H9 (cell line): ENCODE results near the gene ATRIP. TPM values are rescaled to one million over a fixed set of nuclear protein-coding genes. Genes with fewer than 3 reads are reported as not detected.

ENCODE experiments used
- DNase-seq: peaks from one replicate; pipeline ENCODE4 v3.0.0-alpha.2; 2017
- H2AFZ ChIP-seq: one replicate; pipeline ENCODE4 v1.6.1; 2013; ENCODE audit warnings: mild to moderate bottlenecking, low read length, control low read depth, moderate library complexity
- H2AK5ac ChIP-seq: 2 replicates; pipeline ENCODE4 v1.6.1; 2013; ENCODE audit warnings: low read length, control low read depth, mixed read lengths; ENCODE audit not compliant: insufficient read length
- H2BK120ac ChIP-seq: one replicate; pipeline ENCODE4 v1.6.1; 2013; ENCODE audit warnings: low read depth, mild to moderate bottlenecking, low read length, control low read depth, inconsistent platforms; ENCODE audit not compliant: poor library complexity, severe bottlenecking
- H2BK12ac ChIP-seq: 2 replicates; pipeline ENCODE4 v1.6.1; 2013; ENCODE audit warnings: low read length, control low read depth, mixed read lengths, low read depth; ENCODE audit not compliant: insufficient read length
- H2BK15ac ChIP-seq: 2 replicates; pipeline ENCODE4 v1.6.1; 2013; ENCODE audit warnings: low read depth, low read length, control low read depth
- H2BK20ac ChIP-seq: one replicate; pipeline ENCODE4 v1.6.1; 2013; ENCODE audit warnings: low read depth, mild to moderate bottlenecking, low read length, control low read depth, inconsistent platforms; ENCODE audit not compliant: poor library complexity, severe bottlenecking
- H2BK5ac ChIP-seq: 2 replicates; pipeline ENCODE4 v1.6.1; 2013; ENCODE audit warnings: low read length, control low read depth, mixed read lengths; ENCODE audit not compliant: insufficient read length
- H3K14ac ChIP-seq: 2 replicates; pipeline ENCODE4 v1.6.1; 2013; ENCODE audit warnings: low read length, control low read depth; ENCODE audit not compliant: insufficient read depth
- H3K18ac ChIP-seq: 2 replicates; pipeline ENCODE4 v1.6.1; 2013; ENCODE audit warnings: low read depth, mild to moderate bottlenecking, mixed read lengths, low read length, control low read depth; ENCODE audit not compliant: insufficient read length
- H3K23ac ChIP-seq: 2 replicates; pipeline ENCODE4 v1.6.1; 2013; ENCODE audit warnings: low read length, control low read depth, mixed read lengths, low read depth; ENCODE audit not compliant: insufficient read length
- H3K23me2 ChIP-seq: 2 replicates; pipeline ENCODE4 v1.6.1; 2013; ENCODE audit warnings: low read depth, mild to moderate bottlenecking, mixed read lengths, low read length, control low read depth; ENCODE audit not compliant: insufficient read length, poor library complexity, severe bottlenecking
- H3K27ac ChIP-seq: 2 replicates; pipeline ENCODE4 v1.5.1; 2013; ENCODE audit warnings: low read length, control low read depth, mixed read lengths, low read depth; ENCODE audit not compliant: insufficient read length
- H3K27me3 ChIP-seq: 2 replicates; pipeline ENCODE4 v1.6.1; 2013; ENCODE audit warnings: low read length, control low read depth, inconsistent platforms; ENCODE audit not compliant: insufficient read depth
- H3K4ac ChIP-seq: 2 replicates; pipeline ENCODE4 v1.6.1; 2013; ENCODE audit warnings: low read depth, mild to moderate bottlenecking, control low read depth, inconsistent platforms, low read length, moderate library complexity
- H3K4me1 ChIP-seq: 2 replicates; pipeline ENCODE4 v1.6.1; 2013; ENCODE audit warnings: low read length, control low read depth, inconsistent platforms; ENCODE audit not compliant: insufficient read depth
- H3K4me2 ChIP-seq: 2 replicates; pipeline ENCODE4 v1.6.1; 2013; ENCODE audit warnings: low read length, control low read depth, mixed read lengths; ENCODE audit not compliant: insufficient read length, insufficient read depth
- H3K56ac ChIP-seq: 2 replicates; pipeline ENCODE4 v1.6.1; 2013; ENCODE audit warnings: low read depth, mild to moderate bottlenecking, mixed read lengths, low read length, control low read depth; ENCODE audit not compliant: insufficient read length
- H3K79me1 ChIP-seq: 2 replicates; pipeline ENCODE4 v1.6.1; 2013; ENCODE audit warnings: low read depth, mild to moderate bottlenecking, moderate library complexity, low read length, control low read depth, inconsistent platforms; ENCODE audit not compliant: insufficient read depth, poor library complexity, severe bottlenecking
- H3K79me2 ChIP-seq: 2 replicates; pipeline ENCODE4 v1.6.1; 2013; ENCODE audit warnings: low read length, control low read depth, inconsistent platforms; ENCODE audit not compliant: insufficient read depth
- H3K9ac ChIP-seq: 2 replicates; pipeline ENCODE4 v1.6.1; 2013; ENCODE audit warnings: low read length, control low read depth, mixed read lengths; ENCODE audit not compliant: insufficient read length; ENCODE audit errors: extremely low read depth
- H3K9me3 ChIP-seq: one replicate; pipeline ENCODE4 v1.6.1; 2013; ENCODE audit warnings: low read depth, low read length, inconsistent platforms; ENCODE audit not compliant: control insufficient read depth
- H3T11ph ChIP-seq: one replicate; pipeline ENCODE4 v1.6.1; 2013; ENCODE audit warnings: mild to moderate bottlenecking, low read length, control low read depth, inconsistent platforms
- H4K20me1 ChIP-seq: one replicate; pipeline ENCODE4 v1.6.1; 2013; ENCODE audit not compliant: control insufficient read depth, insufficient read length, insufficient read depth
- H4K5ac ChIP-seq: 2 replicates; pipeline ENCODE4 v1.6.1; 2013; ENCODE audit warnings: low read depth, mild to moderate bottlenecking, mixed read lengths, low read length, control low read depth; ENCODE audit not compliant: insufficient read length
- H4K8ac ChIP-seq: replicated peaks from 2 replicates; pipeline ENCODE4 v1.6.1; 2013; ENCODE audit warnings: low read length, control low read depth, mixed read lengths, low read depth; ENCODE audit not compliant: insufficient read length
- H4K91ac ChIP-seq: 2 replicates; pipeline ENCODE4 v1.6.1; 2013; ENCODE audit warnings: low read depth, mild to moderate bottlenecking, moderate library complexity, mixed read lengths, low read length, control low read depth; ENCODE audit not compliant: insufficient read length
- H3K27ac Mint-ChIP-seq, 3 experiments: 2 replicates in 2 of 3; 3 replicates in 1 of 3; pipeline ENCODE4 v1.8.0; 2020 to 2021; ENCODE audit warnings: mixed read lengths in 3 of 3, mild to moderate bottlenecking in 1 of 3, moderate library complexity in 1 of 3
- H3K27me3 Mint-ChIP-seq: 2 replicates; pipeline ENCODE4 v1.8.0; 2021; ENCODE audit warnings: low read depth, mild to moderate bottlenecking, moderate library complexity, mixed read lengths
- H3K36me3 Mint-ChIP-seq, 3 experiments: 2 replicates in 2 of 3; 3 replicates in 1 of 3; pipeline ENCODE4 v1.8.0; 2020 to 2021; ENCODE audit warnings: low read depth in 3 of 3, mixed read lengths in 3 of 3; ENCODE audit not compliant: insufficient read depth in 1 of 3
- H3K4me1 Mint-ChIP-seq, 2 experiments: 2 replicates each; pipeline ENCODE4 v1.8.0; 2020; ENCODE audit warnings: mixed read lengths in 2 of 2
- H3K4me3 Mint-ChIP-seq, 2 experiments: 2 replicates in 1 of 2; 3 replicates in 1 of 2; pipeline ENCODE4 v1.8.0; 2020 to 2021; ENCODE audit warnings: mild to moderate bottlenecking in 2 of 2, mixed read lengths in 2 of 2, moderate library complexity in 1 of 2
- H3K9me3 Mint-ChIP-seq, 2 experiments: 2 replicates in 1 of 2; 3 replicates in 1 of 2; pipeline ENCODE4 v1.8.0; 2020; ENCODE audit warnings: mild to moderate bottlenecking in 2 of 2, mixed read lengths in 2 of 2, moderate library complexity in 1 of 2
- WGBS: extraction: QIAGEN DNeasy Blood & Tissue Kit; methylation state at CpG from one replicate; pipeline ENCODE4 v1.1.7; 2013; ENCODE audit warnings: missing lambda C conversion rate, low lambda C conversion rate, mixed read lengths; ENCODE audit not compliant: insufficient read length; ENCODE audit errors: extremely low coverage; 5-methylcytosine and 5-hydroxymethylcytosine counted together
- total RNA-seq: library from RNA; stranded (reverse); gene quantifications from 2 replicates; pipeline ENCODE4 v1.2.1, GENCODE V29; 2021
- TF ChIP-seq, protein P1 (sequence below): fragments of 200-600 bp; sonication (generic); conservative IDR thresholded peaks from 3 replicates; pipeline ENCODE4 v1.8.0; 2021; ENCODE audit warnings: antibody characterized with exemption, mild to moderate bottlenecking

ATRIP gene
- total RNA-seq, 1 experiment from 2014 or later, result 16.3 TPM

DNA sequence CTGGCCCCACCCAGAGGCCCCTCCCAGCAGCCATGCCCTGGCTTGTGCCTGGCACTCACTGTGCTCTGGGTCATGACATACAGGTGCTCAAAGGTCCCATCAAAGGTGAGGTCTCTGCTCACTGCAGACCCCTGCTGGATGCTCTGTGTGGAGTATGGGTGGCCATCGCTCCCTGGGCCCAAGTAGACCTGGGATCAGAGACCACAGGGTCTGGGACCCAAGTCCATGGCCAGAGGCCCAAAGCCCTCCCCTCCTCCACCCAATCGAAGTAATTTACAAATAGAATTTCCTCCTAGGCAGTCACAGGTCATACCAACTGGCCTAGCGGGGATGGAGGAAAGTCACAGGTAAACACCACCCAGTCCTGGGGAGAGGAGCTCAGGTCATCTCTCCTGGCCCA lies 24.3 kb upstream of the ATRIP start:
- Histone ChIP-seq H3K4me2 (no peak overlapping the region), H3K27ac (no peak overlapping the region), H2BK5ac (no peak overlapping the region), H3T11ph (no peak overlapping the region), H4K20me1 (no peaks in the 10 kb centered on the region), H4K91ac (no peak overlapping the region), H3K4ac (no peak overlapping the region), H2BK15ac (no peak overlapping the region), H3K79me2 (peaks cover 22% of the 10 kb centered on the region; the same call in 1 of the 2 replicates), H3K9ac (no peak overlapping the region), H3K4me1 (peaks cover 2% of the 10 kb centered on the region; the same call in 1 of the 2 replicates), H2BK120ac (no peak overlapping the region), H2BK12ac (no peak overlapping the region), H4K5ac (no peak overlapping the region), H2AFZ (no peak overlapping the region), H3K9me3 (no peaks in the 10 kb centered on the region), H3K23ac (no peak overlapping the region), H2AK5ac (no peak overlapping the region), H3K27me3 (no peaks in the 10 kb centered on the region), H2BK20ac (no peak overlapping the region), H4K8ac (no peak overlapping the region), H3K56ac (no peak overlapping the region), H3K79me1 (no peaks in the 10 kb centered on the region), H3K18ac (no peak overlapping the region), H3K14ac (no peak overlapping the region), H3K23me2 (no peaks in the 10 kb centered on the region)
- peak; percentile 42 for DNase-seq
- Mint-ChIP-seq H3K4me3 (no peak overlapping the region), H3K36me3 (peaks cover 27 to 61% (median 58%) of the 10 kb centered on the region in 3 experiments; a peak in 6 of 7 replicates), H3K27me3 (no peaks in the 10 kb centered on the region), H3K9me3 (no peaks in the 10 kb centered on the region), H3K27ac (no peak overlapping the region), H3K4me1 (peaks cover 19 to 22% of the 10 kb centered on the region in 2 experiments)
- WGBS, result no CpG with 5 or more reads among the region's 3 CpGs
- TF ChIP-seq, protein P1, sequence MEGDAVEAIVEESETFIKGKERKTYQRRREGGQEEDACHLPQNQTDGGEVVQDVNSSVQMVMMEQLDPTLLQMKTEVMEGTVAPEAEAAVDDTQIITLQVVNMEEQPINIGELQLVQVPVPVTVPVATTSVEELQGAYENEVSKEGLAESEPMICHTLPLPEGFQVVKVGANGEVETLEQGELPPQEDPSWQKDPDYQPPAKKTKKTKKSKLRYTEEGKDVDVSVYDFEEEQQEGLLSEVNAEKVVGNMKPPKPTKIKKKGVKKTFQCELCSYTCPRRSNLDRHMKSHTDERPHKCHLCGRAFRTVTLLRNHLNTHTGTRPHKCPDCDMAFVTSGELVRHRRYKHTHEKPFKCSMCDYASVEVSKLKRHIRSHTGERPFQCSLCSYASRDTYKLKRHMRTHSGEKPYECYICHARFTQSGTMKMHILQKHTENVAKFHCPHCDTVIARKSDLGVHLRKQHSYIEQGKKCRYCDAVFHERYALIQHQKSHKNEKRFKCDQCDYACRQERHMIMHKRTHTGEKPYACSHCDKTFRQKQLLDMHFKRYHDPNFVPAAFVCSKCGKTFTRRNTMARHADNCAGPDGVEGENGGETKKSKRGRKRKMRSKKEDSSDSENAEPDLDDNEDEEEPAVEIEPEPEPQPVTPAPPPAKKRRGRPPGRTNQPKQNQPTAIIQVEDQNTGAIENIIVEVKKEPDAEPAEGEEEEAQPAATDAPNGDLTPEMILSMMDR, result peak; percentile 45; the same call in 2 of the 3 replicates
